ENCODE results near the gene TTC4.

DNA sequence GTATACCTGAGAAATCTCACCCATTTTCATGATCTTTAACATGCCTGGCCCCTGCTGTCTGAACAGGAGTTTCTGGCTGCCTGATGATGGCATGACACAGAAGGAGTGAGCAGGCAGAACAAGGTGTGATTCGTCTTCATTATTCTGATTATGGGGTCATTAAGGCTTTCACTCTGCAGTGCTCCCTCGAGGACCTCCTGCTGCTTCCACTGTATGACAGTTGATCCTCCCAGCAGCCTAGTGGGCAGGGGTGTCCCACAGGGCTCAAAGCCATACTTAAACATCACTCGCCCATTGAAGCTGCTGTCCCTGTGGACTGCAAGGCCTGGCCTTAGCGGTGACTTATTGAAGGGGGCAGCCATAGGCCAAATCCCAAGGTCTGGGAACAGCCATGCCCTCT, 61.4 kb downstream of the TTC4 start:
- TF ChIP-seq CTCF (IDR thresholded peaks at IDR 0.05 in 8 of 11, conservative IDR thresholded peaks at IDR 0.05 in 3 of 11) (no peak), POLR2A (IDR thresholded peaks at IDR 0.05) (no peak), POLR2AphosphoS5 (IDR thresholded peaks at IDR 0.05) (no peak)

Data from spleen (tissue), 7 donors.